GM18511 (cell line): ENCODE results near the gene TNIP3.
"Not testable (repeated sequence)": the region's sequence is repeated elsewhere in the genome, so short reads cannot be mapped to it uniquely, and the experiment has no call there.

Experiments
- ATAC-seq: cut with Tn5 transposase; IDR thresholded peaks from one replicate; pipeline ENCODE4 v1.9.1; 2021; ENCODE audit warnings: mild to moderate bottlenecking, moderate library complexity; ENCODE audit not compliant: unreplicated experiment

TNIP3 gene

DNA sequence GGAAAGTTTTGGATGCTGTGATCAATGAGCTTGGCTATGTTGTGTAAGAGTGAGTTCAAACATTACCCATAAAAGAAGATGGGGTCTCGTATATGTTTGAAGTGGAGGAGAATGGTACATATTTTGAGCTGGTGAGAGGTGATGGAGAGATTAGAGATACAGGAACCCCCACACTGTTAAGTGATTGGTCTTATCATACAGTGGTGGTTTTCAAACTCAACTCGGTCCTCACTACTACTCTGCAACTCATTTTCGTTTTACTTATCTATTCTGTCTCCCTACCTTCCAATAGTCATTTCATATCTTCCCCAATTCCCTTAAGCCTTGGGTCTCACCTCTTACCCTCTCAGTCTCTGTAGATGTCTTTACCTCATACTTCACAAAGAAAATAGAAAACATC lies 16.4 kb upstream of the TNIP3 start:
- no peak for ATAC-seq

DNA sequence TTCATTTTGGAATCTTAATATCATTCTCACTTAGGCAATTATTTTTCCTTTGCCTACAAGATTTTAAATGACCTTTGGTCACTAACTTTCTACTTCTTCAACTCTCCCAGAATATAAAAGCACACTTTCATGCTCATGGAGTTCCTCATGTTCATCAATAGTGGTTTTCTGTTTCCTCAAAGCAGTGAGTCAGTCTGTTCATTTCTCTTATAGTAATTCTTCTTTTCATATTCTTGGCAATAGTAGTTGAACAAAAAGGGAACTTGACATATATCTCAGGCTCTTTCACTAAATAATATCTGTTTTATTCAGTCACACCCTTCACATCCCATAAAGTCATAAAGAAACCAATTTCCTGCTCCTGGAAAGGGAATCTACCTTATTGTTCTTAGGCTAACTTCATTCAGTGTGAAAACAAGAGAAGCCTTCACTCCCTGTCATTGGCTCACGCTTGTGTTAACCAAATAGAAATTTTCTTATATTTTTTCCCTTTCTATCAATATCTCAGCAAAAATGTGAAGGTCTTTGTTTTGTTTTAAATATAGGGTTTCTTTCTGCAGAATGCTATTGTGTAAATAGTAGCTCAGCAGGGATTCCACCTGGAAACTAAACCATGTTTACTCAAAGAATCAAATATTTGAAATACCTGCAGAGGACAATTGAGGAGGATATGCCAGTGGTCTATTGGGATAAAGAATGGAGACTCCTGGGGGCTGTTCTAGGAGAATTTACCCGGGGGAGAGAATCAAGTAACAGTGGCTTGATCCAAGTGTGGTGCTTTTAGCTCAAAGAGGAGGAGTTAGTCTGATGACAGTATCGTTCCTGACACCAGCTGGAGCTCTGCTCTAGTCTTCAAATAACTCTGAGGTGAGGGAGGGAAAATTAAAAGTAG lies 13.4 kb upstream of the TNIP3 start:
- no peak for ATAC-seq

DNA sequence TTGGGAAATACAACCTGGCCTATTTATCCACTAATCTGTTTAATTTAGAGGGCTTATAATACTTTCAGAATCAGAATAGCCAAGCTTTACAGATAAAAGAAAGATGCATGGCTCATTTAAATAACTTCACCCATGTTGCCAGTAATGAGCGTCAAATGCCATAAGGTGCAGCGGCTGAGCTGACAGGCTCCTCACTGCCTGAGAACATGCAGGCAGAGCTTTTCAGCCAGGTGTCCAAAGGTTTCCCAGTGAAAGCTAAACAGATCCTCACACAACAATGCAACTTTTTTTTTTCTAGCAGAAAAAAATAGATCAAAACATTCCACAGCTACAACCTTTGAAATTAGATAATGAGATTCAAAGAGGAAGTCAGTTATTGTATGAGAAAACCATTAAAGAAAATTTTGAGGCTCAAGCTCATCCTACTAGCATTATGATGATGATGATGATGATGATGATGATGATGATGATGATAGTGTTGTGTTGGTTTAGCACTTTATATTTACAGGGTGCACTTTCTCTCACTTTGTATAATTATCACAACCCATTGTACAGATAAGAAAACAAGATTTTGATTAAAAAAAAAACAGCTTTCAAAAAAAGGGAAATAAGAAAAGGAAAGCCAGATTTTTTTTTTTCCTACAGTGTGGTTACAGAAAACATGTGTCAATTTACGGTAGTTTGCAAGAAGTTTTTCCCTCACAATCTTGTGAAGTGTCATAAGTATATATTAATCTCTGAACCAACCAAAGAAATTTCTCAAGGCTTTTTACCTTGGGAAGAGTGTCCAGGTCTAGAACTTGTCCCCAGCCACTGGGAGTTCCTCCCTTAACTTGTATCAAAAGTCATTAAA lies 12.2 kb upstream of the TNIP3 start:
- no peak for ATAC-seq

DNA sequence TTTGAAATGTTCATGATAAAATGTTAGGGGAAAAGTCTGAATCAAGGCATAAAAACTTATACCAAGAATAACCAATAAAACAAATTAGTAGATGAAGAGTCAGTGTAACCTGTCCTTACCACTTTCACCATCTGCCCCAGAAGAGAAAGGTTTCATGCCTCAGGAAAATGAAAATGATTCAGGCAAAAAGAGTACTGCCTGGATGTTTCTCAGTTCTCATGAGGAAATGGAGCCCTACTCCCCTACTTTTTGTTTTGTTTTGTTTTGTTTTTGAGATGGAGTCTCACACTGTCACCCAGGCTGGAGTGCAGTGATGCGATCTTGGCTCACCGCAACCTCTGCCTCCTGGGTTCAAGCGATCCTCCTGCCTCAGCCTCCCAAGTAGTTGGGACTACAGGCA lies 7.4 kb upstream of the TNIP3 start:
- ATAC-seq = not testable (repeated sequence)

DNA sequence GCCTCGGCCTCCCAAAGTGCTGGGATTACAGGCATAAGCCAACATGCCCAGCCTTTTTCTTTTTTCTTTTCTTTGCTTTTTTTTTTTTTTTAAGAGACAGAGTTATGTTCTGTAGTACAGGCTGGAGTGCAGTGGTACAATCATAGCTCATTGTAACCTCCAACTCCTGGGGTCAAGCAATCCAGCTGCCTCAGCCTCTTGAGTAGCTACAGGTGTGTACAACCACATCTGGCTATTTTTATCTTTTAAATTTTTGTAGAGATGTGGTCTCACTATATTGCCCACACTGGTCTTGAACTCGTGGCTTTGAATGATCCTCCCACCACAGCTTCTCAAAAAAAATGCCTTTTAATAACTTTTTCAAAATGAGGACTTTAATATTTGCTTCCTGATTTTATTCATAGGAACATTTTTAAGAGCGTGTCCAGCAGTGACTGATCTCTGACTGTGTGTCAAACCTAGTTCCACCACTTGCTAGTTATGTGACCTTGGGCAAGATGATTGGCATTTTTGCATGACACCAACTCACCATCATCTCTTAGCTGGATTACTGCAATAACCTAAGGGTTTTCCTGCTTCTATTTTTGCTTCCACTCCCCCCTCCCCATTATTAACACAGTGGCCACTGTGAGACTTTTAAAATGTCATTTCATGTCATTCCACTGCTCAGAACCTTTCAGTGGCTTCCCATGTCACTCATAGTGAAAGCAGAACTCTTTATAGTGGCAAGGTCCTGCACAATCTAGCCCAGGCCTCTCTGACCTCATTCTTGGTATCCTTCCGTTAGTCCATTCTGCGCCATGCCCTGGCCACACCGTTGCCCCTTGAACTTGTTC lies 4.5 kb upstream of the TNIP3 start:
- peak; percentile 94 for ATAC-seq

DNA sequence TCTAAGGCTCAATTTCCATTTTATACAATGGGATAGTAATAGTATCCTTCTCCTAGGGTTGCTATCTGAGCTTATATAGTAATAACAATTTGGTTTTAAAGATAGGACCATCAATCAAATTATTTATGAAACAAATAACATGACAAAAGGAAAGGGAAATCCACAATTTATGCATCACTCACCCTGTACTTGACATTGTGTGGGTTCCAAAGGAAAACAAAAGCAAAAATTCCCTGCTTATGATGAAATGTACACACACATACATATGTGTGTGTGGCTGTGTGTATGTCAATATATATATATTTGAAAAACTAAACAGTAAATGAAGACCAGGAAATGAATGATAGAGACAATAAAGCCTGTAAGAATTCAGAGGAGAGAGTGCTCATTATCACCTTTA lies 2.9 kb upstream of the TNIP3 start:
- no peak for ATAC-seq

DNA sequence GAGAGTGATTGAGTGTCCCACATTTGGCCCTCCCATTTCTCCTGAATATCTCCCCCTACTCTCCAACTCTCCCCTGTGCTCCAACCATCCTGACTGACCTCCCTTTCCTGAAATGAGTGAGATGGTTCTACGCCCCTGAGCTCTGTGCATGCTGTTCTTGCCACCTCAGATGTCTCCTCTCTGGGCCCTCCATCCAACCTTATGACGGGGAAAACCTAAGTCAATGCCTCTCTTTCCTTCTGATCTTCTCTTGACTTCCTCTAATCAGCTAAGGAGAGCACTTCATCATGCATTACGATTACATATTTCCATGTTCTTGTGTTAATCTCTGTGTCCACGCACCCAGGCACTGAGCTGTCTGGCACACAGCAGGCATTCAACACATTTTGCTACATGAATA lies 1.1 kb upstream of the TNIP3 start:
- ATAC-seq = no peak

DNA sequence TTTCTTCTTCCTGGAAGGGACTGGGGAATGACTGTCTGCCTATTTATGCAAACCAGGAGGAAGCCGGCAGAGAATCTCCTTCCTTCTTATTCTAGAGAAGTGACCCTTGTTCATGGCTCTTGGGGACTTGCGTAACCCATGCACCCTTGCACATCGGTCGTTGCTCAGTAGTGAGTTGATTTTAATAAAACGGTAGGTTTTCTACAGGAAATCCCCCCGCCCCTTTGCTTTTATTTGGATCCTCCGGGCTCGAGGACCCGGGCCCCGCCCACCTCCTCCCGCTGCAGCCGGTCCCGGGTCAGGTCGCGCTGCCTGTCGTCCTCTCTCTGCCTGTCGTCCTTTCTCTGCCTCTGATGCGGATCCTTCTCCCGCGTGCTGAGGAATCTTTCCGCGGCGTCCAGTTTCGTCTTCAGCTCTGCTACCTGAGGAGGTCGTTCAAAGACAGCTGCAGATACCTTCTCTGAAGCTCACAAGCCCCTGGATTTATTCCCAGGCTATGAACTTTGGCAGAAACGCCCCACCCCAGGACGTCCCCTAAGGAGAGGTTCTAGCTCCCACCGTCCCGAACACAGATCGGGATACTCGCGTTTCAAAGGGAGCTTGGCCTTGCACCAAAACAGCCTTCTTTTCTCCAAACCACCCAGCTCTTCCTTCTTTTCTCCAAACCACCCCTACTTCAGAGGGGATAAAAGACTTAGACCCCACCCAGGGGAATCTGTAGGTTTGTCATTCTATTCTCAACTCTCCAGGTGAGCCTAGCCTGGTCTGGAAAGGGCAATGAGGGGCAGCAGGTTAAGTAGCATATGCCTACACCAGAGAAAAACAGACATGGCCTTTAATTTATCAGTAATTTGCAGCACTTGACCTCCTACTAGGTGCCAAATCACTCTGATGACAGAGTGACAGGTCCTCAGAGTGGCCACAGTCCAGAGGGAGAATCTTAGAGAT lies 7.0 kb downstream of the TNIP3 start:
- no peak for ATAC-seq

DNA sequence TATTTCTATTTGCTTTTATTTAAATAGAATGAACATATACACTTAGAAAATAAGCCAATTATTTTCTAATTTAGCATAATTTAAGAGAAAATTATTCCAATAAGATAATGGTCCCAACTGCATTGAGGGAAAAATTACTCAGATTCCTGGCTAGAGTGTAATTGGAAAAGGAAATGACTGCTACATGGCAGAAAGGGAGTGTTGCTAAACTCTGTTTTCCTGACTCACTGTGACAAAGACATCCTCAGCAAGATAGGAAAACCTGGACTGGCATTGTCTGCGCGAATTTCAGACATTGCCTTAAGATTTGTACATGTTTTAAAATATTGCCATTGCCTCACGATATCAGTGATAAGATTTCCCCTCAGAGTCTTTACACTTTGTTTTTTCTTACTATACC lies 8.2 kb downstream of the TNIP3 start:
- ATAC-seq = no peak

DNA sequence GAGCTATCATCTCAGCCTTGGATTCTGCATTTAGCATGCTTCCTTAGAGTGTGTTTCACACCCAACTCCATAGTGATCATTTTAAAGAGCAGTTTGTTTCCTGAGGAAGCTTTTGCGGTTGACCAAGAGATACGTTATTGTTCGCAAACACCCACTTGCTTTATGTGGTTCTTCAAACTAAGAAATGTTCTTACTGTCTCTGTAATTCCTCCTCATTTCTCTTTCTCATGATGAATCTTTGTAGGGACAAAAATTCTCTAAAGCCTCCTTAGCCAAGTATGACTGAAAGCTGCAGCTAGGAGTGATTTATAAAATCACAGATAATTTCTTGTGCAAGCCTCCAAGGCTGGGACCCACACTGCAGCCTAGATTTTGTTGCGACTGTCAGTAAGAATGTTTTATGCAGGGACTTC lies 10.0 kb downstream of the TNIP3 start:
- ATAC-seq = peak; percentile 68

DNA sequence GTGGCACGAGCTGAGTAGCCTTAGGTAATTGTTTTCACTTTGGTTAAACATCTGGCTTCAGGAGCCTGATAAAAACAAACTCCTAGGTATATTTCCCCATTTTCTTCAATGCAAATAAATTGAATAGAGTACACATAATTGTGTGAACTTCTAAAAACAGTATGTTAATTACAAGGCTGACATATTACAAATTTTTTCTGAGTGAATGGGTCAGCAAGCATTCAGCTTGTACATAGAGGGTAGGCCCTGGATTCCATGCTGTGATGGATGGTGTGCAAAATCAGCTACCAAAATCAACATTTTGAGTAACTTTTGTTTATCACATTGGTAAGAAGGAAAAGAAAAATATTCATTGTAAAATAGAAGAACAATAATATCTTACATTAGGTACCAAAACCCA lies 12.2 kb downstream of the TNIP3 start:
- ATAC-seq = no peak

DNA sequence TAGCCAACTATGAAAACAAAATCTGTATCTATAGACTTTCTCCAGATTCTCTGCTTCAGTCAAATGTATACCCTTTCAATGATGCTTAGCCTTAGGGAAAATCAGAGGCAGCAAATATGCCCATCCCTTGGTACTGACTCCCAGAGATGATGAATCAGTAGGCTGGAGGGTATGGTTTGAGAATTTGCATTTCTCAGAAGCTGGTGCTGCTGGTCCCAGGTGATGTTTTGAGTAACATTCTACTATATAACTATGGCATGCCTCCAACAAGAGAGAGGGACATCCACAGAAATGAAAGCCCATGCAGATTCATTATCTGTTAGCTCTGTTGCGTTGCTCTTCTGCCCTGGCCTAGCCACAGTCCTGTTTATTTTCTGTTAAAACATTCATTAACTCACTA lies 13.6 kb downstream of the TNIP3 start:
- peak; percentile 54 for ATAC-seq

DNA sequence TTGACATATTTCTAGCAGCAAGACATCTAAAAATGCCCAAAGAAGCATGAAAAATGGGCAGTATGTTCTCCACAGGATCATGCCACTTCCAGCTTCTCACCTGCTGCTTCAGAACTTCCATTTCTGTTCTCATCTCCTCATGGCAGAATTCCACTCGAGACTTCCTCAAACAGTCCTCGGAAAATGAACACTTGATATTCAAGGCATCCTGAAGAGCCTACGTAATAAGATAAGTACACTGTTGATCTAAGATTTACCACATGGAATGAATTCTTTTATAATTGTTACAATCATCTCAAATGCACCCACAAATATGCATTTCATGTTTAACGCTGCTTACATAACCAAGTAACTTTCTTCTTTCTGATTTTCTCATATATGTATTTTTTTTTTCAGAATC lies 14.1 kb downstream of the TNIP3 start:
- no peak for ATAC-seq

DNA sequence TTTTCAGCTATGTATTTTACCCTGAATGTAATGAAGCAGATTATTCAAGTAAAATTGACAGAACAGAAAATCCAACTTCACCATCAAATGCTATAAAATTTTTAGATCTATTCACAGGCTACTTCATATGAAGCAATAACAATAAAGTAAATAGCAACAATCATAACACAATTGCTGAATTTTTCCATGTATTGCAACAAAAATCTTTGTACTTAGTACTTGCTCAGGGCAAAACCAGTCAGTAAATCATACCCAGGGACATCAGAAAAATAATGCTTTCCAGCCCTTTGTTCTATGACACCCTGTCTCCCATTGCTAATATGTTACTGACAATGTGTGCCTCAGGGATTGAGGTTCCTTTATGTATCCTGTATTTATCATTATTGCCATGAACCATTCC lies 15.5 kb downstream of the TNIP3 start:
- no peak for ATAC-seq

DNA sequence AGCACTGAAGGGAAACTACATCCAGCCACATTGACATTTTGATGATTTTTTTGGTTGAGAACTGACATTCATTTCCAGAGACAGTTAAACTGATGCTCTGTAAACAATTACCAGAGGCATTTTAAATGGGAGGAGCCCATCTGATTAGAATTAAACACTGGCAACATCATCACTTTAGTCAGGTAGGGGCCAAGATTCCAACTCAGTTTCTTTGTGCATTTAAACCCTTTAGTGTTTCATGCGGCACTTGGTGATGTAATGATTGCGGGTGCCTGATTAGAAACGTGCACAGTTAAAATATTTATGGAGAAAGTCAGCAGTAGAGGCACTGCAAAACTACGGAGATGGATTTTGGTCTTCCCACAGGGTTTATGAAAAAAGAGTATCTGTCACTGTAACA lies 16.1 kb downstream of the TNIP3 start:
- ATAC-seq = no peak

DNA sequence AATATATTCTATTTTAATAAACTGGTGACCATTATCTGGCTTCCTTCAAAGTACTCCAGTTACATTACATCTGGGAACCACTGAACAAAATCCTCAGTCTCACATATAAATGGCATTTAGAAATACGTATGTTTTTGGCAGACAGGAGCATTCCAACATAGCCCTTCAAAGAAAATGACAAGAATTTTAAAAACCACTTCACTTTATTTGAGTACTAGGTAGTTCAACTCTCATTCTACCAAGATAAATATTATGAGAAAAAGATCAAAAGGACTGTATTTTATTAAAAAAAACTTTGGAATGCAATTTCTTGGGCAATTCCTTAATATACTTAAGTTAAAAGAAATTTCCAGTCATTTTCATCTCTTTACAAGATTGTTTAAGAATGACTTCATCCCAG lies 17.6 kb downstream of the TNIP3 start:
- no peak for ATAC-seq

DNA sequence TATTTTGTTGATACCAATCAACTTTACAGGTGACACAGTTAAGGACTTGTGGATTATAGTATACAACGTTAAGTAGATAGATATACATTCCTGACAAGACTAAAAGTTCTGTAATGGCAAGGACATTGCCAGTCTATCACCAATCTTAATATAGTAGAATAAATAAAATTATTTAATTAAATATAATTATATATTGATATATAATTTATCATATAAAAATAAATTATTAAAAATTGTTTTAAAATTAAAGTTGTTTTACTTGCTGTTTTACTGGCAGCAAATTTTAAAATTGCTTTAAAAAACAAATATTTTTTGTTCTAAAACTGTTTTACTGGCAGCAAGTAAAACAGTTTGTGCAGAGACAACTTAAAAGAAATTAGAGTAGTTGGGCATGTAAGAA lies 18.7 kb downstream of the TNIP3 start:
- no peak for ATAC-seq

DNA sequence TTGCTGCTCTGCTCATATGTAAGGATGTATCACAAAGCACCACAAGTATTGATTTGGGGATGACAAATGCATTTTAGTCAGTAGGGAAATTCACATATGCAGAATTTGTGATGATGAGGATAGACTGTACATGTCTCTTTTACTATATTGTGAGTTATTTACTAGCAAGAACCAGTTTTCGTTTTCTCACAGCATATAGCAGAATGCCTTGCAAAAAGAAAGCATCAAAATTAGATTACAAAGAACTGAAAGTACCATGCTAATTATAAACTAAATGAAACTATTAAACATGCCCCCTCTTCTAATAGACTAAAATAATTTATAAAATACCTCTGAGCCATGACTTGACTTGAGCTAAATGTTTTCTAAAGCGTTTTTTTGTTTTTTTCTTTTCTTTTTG lies 20.1 kb downstream of the TNIP3 start:
- ATAC-seq = no peak

DNA sequence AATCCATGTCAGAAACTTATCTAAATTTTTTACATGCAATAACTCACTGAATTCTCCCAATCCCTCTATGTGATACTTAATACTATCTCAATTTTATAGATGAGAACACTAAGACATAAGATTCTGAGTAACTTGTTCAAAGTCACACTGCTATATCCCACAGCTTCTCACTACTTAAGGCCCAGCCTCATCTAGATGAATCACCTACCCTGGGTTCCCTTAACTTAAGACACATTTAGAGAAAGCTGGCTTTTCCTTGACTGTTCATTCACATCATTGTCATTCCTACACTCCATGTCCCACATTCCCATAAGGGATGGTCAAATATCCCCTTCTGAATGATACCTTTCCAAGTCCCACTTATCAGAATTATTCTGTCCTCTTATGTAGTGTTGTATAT lies 21.0 kb downstream of the TNIP3 start:
- no peak for ATAC-seq
